Measurements from ENCODE around the gene SLC1A2.

DNA sequence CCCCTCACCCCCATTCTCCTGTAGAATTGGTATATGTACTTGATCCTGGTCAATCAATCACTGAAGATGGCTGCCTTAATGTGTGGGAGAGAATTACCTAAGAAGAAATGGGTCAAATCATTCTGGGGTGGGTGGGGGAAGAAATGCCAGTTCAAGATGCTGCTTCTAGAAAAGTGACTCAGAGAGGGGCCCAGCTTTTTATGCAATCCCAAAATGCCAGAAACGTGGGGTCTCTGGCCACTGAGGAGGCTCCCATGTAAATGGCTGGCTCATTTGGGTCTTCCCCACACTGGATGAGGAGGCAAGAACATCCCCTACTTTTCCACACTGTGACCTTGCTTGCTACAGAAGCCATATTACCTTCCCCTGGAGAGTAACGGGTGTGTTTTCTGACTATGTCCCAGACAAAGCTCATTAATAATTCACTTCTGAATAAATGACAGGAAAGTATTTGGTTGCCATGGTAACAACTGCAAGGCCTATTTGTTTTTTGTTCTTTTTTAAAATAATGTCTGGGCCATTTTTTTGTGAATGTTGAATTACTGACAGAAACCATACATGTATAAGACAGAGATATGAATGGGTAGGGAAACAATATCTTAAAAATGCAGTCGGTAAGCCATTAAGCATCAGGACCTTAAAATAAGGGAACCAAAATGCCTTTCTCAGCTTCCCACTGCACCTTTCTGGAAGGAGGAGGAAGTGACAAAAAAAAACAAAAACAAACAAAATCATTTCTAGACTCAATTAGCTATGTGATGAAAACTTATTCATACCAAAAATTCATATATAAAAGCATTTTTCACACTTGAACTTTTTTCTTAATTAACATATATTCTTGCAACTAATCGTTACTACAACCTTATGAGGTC, 32.0 kb downstream of the SLC1A2 start:
- TF ChIP-seq POLR2A (IDR thresholded peaks at IDR 0.05) (no peak), CTCF (IDR thresholded peaks at IDR 0.05) (peak in 1 of 6 experiments; percentile 11)

Measured in thyroid gland (tissue), 4 donors.